ENCODE measurements around the gene OR6C76.

OR6C76 gene

GRCh38 chr12:55470088-55470829 is 44.2 kb downstream of the OR6C76 start, which contains the start of gene OR6C70:
Gene OR6C70, minus strand, starts transcription at chr12:55470138. Its CDS starts 0 bp downstream, at chr12:55470138.
- Histone ChIP-seq H3K27ac (ENCODE audit: low read depth, low read length) (no peak within 1 kb of the TSS), H3K9ac (ENCODE audit: low read depth, low read length) (no peak within 1 kb of the TSS), H3K9me3 (ENCODE audit: control insufficient read depth, insufficient read depth, low read length) (no peaks in the 10 kb centered on the region), H3K27me3 (ENCODE audit: control insufficient read depth, insufficient read depth, low read length) (no peaks in the 10 kb centered on the region), H3K36me3 (ENCODE audit: control insufficient read depth, insufficient read depth, low read length) (no peaks in the 10 kb centered on the region), H3K4me1 (ENCODE audit: control insufficient read depth, insufficient read depth, low read length) (peaks cover 4% of the 10 kb centered on the region), H3K4me3 (ENCODE audit: low read depth, low read length) (no peak within 1 kb of the TSS)

- H3K4me1 ChIP-seq (ENCODE audit: control insufficient read depth, insufficient read depth, low read length), result peaks cover 4% of the 10 kb centered on the region
- no peak overlapping the region for H3K27ac ChIP-seq (ENCODE audit: low read depth, low read length)
- H3K9ac ChIP-seq (ENCODE audit: low read depth, low read length), result no peak overlapping the region
- H3K4me3 ChIP-seq (ENCODE audit: low read depth, low read length), result no peak overlapping the region
- no peaks in the 10 kb centered on the region for H3K27me3 ChIP-seq (ENCODE audit: control insufficient read depth, insufficient read depth, low read length)
- no peaks in the 10 kb centered on the region for H3K9me3 ChIP-seq (ENCODE audit: control insufficient read depth, insufficient read depth, low read length)
- no peaks in the 10 kb centered on the region for H3K36me3 ChIP-seq (ENCODE audit: control insufficient read depth, insufficient read depth, low read length)
Observed at GRCh38 chr12:55472264-55472663, 46.2 kb downstream of the OR6C76 start.

Data from HUES48 (cell line).